HUES48 (cell line): Measurements from ENCODE around the gene TBX18.

Experiments used
- H3K27ac ChIP-seq: one replicate; pipeline ENCODE4 v1.7.0; 2013; ENCODE audit warnings: low read depth, low read length, inconsistent platforms
- H3K27me3 ChIP-seq: 2 replicates; pipeline ENCODE4 v1.6.1; 2013; ENCODE audit warnings: mild to moderate bottlenecking, low read length; ENCODE audit not compliant: control insufficient read depth, insufficient read depth
- H3K36me3 ChIP-seq: 2 replicates; pipeline ENCODE4 v1.6.1; 2013; ENCODE audit warnings: low read length; ENCODE audit not compliant: control insufficient read depth, insufficient read depth
- H3K4me1 ChIP-seq: 2 replicates; pipeline ENCODE4 v1.6.1; 2013; ENCODE audit warnings: mild to moderate bottlenecking, low read length; ENCODE audit not compliant: control insufficient read depth, insufficient read depth
- H3K4me3 ChIP-seq: 2 replicates; pipeline ENCODE4 v1.5.1; 2013; ENCODE audit warnings: mild to moderate bottlenecking, low read depth, low read length
- H3K9ac ChIP-seq: 2 replicates; pipeline ENCODE4 v1.6.1; 2013; ENCODE audit warnings: mild to moderate bottlenecking, low read depth, low read length, moderate library complexity
- H3K9me3 ChIP-seq: 2 replicates; pipeline ENCODE4 v1.6.1; 2013; ENCODE audit warnings: low read length; ENCODE audit not compliant: control insufficient read depth, insufficient read depth

The TBX18 gene

DNA sequence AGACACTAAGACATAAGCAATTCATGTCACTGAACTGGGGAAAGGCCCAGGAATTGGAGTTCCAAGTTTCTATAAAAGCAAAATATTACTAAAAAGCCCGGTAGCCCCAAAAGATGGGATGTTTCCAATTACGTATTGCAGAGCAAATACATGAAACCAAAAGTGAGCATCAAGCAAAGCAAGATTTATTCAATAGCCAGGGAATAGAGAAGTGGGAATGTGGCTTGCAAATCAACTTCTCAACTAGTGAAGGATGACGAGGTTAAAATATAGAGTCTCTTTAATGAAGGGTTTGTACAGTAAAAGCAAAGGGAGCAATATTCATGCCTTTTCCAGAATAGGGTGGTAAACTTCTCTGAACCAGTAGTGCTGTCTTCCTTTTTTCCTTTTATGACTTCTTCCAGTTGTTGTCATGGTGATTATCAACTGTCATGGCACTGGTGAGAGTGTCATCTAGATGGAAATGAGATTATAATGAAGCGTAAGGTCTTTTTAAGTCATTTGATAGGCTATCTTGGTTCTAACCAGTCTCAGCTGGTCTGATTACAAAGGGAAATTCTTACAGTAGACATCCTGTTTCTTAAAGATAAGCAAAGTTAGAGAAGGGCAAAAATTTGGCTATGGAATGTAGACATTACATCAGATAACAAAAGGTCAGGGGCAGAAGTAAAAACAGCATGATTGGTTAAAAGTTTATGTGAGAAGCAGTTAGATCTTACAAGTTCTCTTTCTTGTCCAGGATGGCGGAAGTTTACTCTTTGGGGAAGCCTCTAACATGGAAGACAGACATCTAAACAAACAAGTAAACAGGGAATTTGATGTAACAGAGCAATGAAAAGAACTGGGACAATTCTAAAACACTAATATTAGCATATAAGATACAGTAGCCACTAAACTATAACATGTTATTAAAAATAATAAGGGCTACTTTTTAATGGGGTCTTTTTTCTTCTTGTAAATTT is 96.9 kb downstream of the TBX18 start:
- Histone ChIP-seq H3K4me3 (no peak overlapping the region), H3K9ac (no peak overlapping the region), H3K27me3 (no peaks in the 10 kb centered on the region), H3K36me3 (no peaks in the 10 kb centered on the region), H3K9me3 (no peaks in the 10 kb centered on the region), H3K27ac (no peak overlapping the region), H3K4me1 (no peaks in the 10 kb centered on the region)

GRCh38 chr6:84665401-84665800 is 99.0 kb downstream of the TBX18 start:
- H3K4me1 ChIP-seq = no peaks in the 10 kb centered on the region
- no peak overlapping the region for H3K9ac ChIP-seq
- no peak overlapping the region for H3K27ac ChIP-seq
- no peak overlapping the region for H3K4me3 ChIP-seq
- no peaks in the 10 kb centered on the region for H3K9me3 ChIP-seq
- H3K27me3 ChIP-seq = no peaks in the 10 kb centered on the region
- no peaks in the 10 kb centered on the region for H3K36me3 ChIP-seq

GRCh38 chr6:84663866-84664265 is 100.5 kb downstream of the TBX18 start:
- Histone ChIP-seq H3K9me3 (no peaks in the 10 kb centered on the region), H3K4me3 (no peak overlapping the region), H3K9ac (no peak overlapping the region), H3K36me3 (no peaks in the 10 kb centered on the region), H3K4me1 (no peaks in the 10 kb centered on the region), H3K27ac (no peak overlapping the region), H3K27me3 (no peaks in the 10 kb centered on the region)

- H3K36me3 ChIP-seq = no peaks in the 10 kb centered on the region
- H3K4me1 ChIP-seq = no peaks in the 10 kb centered on the region
- H3K27ac ChIP-seq = no peak overlapping the region
Measured at GRCh38 chr6:84657486-84657885, 106.9 kb downstream of the TBX18 start.

GRCh38 chr6:84657025-84657424 is 107.4 kb downstream of the TBX18 start:
- no peak overlapping the region for H3K4me3 ChIP-seq
- no peak overlapping the region for H3K27ac ChIP-seq
- no peaks in the 10 kb centered on the region for H3K9me3 ChIP-seq
- no peaks in the 10 kb centered on the region for H3K4me1 ChIP-seq
- no peak overlapping the region for H3K9ac ChIP-seq
- H3K27me3 ChIP-seq = no peaks in the 10 kb centered on the region
- H3K36me3 ChIP-seq = no peaks in the 10 kb centered on the region

More at GRCh38 chr6:84657486-84657885, 106.9 kb downstream of the TBX18 start:
- H3K9ac ChIP-seq = no peak overlapping the region
- no peaks in the 10 kb centered on the region for H3K9me3 ChIP-seq
- no peak overlapping the region for H3K4me3 ChIP-seq
- no peaks in the 10 kb centered on the region for H3K27me3 ChIP-seq

DNA sequence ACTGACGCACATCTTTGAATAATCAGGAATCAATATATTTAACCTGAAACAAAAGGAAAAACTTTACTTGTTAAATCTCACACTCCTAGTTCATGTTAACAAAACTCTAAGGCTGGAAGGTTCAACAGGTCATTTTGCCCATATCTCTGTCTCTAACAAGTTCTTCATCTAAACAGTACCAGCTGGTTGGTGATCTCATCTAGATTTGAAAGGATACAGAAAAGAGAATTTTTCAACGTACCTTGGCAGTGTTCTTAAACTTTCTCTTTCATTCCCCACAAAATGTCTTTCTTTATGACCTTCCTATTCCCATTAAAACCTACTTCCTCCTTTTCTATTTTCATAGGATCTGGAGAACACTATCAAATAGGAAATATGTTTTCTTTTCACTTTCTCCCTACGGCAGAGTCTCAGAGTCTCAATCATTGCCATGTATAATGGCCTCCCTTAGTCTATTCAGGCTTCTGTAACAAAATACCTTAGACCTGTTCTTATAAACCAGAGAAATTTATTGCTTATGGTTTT is 111.3 kb downstream of the TBX18 start:
- Histone ChIP-seq H3K4me3 (no peak overlapping the region), H3K9me3 (no peaks in the 10 kb centered on the region), H3K4me1 (no peaks in the 10 kb centered on the region), H3K9ac (no peak overlapping the region), H3K36me3 (no peaks in the 10 kb centered on the region), H3K27ac (no peak overlapping the region), H3K27me3 (no peaks in the 10 kb centered on the region)

GRCh38 chr6:84652356-84653026 is 111.9 kb downstream of the TBX18 start:
- Histone ChIP-seq H3K27ac (no peak overlapping the region), H3K4me1 (no peaks in the 10 kb centered on the region), H3K9me3 (no peaks in the 10 kb centered on the region), H3K9ac (no peak overlapping the region), H3K27me3 (no peaks in the 10 kb centered on the region), H3K36me3 (no peaks in the 10 kb centered on the region), H3K4me3 (no peak overlapping the region)

DNA sequence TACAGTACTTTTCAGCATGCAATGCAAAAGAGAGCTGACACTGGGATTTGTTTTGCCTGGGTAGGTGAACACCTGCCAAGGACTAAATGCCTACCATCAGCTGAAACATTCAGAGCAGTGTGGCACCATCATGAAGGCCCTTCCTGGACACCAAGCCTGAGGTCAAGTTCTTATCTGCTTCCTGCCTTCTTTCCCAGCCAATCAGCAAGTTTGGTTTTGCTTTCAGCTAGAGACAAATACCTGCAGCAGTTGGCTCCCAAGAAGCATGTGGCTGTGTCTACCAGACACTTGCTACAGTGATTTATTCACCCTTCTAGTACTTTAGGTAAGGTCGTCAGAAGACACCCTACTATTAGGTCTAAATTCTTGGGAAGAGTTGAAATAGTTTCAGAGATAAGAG is 112.8 kb downstream of the TBX18 start:
- Histone ChIP-seq H3K36me3 (no peaks in the 10 kb centered on the region), H3K27me3 (no peaks in the 10 kb centered on the region), H3K9ac (no peak overlapping the region), H3K4me3 (no peak overlapping the region), H3K4me1 (no peaks in the 10 kb centered on the region), H3K9me3 (no peaks in the 10 kb centered on the region), H3K27ac (no peak overlapping the region)

- H3K4me1 ChIP-seq = no peaks in the 10 kb centered on the region
- no peak overlapping the region for H3K9ac ChIP-seq
- no peak overlapping the region for H3K4me3 ChIP-seq
- H3K9me3 ChIP-seq = no peaks in the 10 kb centered on the region
- H3K27ac ChIP-seq = no peak overlapping the region
- no peaks in the 10 kb centered on the region for H3K27me3 ChIP-seq
- no peaks in the 10 kb centered on the region for H3K36me3 ChIP-seq
Measured at GRCh38 chr6:84648444-84648843, 116.0 kb downstream of the TBX18 start.

GRCh38 chr6:84645563-84646266 is 118.7 kb downstream of the TBX18 start:
- no peaks in the 10 kb centered on the region for H3K27me3 ChIP-seq
- no peaks in the 10 kb centered on the region for H3K9me3 ChIP-seq
- no peaks in the 10 kb centered on the region for H3K36me3 ChIP-seq
- no peaks in the 10 kb centered on the region for H3K4me1 ChIP-seq
- H3K9ac ChIP-seq = no peak overlapping the region
- no peak overlapping the region for H3K27ac ChIP-seq
- H3K4me3 ChIP-seq = no peak overlapping the region
